AG04450 (cell line): ENCODE measurements around the gene TRIM58. TPM values are rescaled to one million over a fixed set of nuclear protein-coding genes. Genes with fewer than 3 reads are reported as not detected.

ENCODE experiments used
- CTCF ChIA-PET: fragments of 300-600, 350-600 bp; formaldehyde crosslinking; extraction: SDS; loops from one replicate; lab custom pipeline; 2022; ENCODE audit warnings: antibody characterized with exemption, inconsistent platforms; lab: Charles Lee
- POLR2A ChIA-PET: fragments of 350-600 bp; formaldehyde crosslinking; extraction: SDS; loops from one replicate; lab custom pipeline; 2021; ENCODE audit warnings: antibody characterized with exemption, inconsistent platforms; lab: Yijun Ruan, JAX
- DNase-seq: peaks from one replicate; pipeline ENCODE4 v3.0.0-alpha.2; 2011; ENCODE audit warnings: low read depth, low spot score
- H3K27ac ChIP-seq: one replicate; pipeline ENCODE4 v1.5.1; 2012; ENCODE audit warnings: low read depth, low read length, control low read depth
- H3K27me3 ChIP-seq: one replicate; pipeline ENCODE4 v1.6.0; 2012; ENCODE audit warnings: low read length; ENCODE audit not compliant: control insufficient read depth, insufficient read depth
- H3K4me3 ChIP-seq: 2 replicates; pipeline ENCODE4 v1.5.1; 2011; ENCODE audit warnings: mild to moderate bottlenecking, low read depth, low read length, control low read depth
- H3K9me3 ChIP-seq: 2 replicates; pipeline ENCODE4 v1.5.1; 2012; ENCODE audit warnings: low read length; ENCODE audit not compliant: control insufficient read depth, insufficient read depth
- polyA plus RNA-seq: library from polyadenylated mRNA; depleted of rRNA; stranded (reverse); fragments of >200 nt; gene quantifications from 2 replicates; pipeline ENCODE4 v1.2.3, GENCODE V29; 2011
- TF ChIP-seq, protein P1 (sequence below): IDR thresholded peaks from 2 replicates; pipeline ENCODE4 v1.5.1; 2011; ENCODE audit warnings: low read depth, low read length, control low read depth, inconsistent platforms

The TRIM58 gene
- polyA plus RNA-seq, 1 experiment, result 0.09 TPM

DNA sequence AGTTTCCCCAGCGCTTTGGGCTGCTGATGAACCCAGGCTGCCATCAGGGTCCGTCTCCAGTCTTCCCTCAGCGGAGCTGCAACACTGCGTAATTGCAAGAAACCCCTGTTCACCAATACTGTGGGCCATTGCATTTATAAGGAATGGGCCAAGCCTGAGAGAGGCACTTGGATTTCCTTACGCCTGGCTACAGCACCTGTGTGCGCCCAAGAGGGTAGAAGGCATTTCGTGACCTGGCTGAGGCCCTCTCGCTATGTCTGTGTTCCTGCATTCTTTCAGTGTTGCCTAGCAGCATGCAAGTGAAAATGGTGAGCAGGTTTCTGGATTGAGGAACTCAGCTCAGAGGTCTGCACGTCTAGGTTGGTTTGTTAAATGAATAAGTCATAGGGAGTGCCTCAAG lies 26.4 kb downstream of the TRIM58 start:
- CTCF ChIA-PET, result no interaction called here
- Histone ChIP-seq H3K27ac (no peak overlapping the region), H3K27me3 (no peaks in the 10 kb centered on the region), H3K4me3 (no peak overlapping the region), H3K9me3 (peaks cover 59% of the 10 kb centered on the region)
- POLR2A ChIA-PET, result no interaction called here
- TF ChIP-seq, protein P1, sequence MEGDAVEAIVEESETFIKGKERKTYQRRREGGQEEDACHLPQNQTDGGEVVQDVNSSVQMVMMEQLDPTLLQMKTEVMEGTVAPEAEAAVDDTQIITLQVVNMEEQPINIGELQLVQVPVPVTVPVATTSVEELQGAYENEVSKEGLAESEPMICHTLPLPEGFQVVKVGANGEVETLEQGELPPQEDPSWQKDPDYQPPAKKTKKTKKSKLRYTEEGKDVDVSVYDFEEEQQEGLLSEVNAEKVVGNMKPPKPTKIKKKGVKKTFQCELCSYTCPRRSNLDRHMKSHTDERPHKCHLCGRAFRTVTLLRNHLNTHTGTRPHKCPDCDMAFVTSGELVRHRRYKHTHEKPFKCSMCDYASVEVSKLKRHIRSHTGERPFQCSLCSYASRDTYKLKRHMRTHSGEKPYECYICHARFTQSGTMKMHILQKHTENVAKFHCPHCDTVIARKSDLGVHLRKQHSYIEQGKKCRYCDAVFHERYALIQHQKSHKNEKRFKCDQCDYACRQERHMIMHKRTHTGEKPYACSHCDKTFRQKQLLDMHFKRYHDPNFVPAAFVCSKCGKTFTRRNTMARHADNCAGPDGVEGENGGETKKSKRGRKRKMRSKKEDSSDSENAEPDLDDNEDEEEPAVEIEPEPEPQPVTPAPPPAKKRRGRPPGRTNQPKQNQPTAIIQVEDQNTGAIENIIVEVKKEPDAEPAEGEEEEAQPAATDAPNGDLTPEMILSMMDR, result no peak
- no peak for DNase-seq

DNA sequence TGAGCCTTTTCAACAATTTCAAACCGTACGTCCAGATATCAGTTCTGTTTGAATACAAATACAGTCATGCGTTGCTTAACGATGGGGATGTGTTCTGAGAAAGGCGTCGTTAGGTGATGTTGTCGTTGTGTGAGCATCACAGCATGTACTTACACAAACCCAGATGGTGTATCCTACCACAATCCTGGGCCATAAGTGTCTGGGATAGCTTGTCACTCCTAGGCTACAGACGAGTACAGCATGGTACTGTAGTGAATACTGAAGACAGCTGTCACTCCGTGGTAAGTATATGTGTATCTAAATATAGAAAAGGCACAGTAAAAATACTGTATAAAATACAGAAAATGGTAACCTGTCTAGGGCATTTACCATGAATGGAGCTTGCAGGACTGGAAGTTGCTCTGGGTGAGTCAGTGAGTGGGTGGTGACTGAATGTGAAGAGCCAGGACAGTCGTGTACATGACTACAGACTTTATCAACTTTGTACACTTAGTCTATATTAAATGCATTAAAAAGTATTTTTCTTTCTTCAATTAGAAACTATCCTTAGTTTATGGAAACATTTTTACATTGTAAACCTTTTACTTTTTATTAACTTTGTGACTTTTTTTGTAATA lies 27.9 kb downstream of the TRIM58 start:
- no peak for DNase-seq
- Histone ChIP-seq H3K9me3 (peaks cover 45% of the 10 kb centered on the region), H3K27ac (no peak overlapping the region), H3K4me3 (no peak overlapping the region), H3K27me3 (no peaks in the 10 kb centered on the region)
- ChIA-PET POLR2A (no interaction called here), CTCF (no interaction called here)
- TF ChIP-seq, protein P1, result no peak

DNA sequence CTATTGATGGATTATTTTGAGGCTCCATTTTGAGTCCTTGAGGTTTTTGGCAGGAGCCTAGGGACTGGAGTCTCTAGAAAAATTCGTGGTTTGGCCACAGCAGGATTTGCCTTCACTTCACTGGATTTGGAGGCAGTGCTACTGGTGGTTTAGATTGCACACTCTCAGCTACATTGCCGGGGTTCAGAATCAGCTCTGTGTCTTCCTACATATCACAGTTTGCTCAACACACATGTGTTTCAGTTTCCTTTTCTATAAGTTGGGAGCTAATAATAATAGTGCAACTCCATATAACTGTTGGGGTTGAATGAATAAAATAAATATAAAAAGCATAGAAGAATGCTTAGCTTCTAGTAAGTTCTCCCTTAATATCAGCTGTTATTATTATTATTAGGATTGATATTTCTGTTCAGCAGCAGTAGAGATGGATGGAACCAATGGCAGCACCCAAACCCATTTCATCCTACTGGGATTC lies 38.2 kb downstream of the TRIM58 start, which contains the start of gene OR2W3:
TSS of gene OR2W3 (plus strand) at position 425 of the 475 bp plus-strand sequence. CDS start at position 425, 0 bp downstream.
- POLR2A ChIA-PET, result no interaction called here
- TF ChIP-seq, protein P1, result no peak
- CTCF ChIA-PET, result no interaction called here
- no peak within 1 kb of the TSS for H3K4me3 ChIP-seq
- H3K27ac ChIP-seq, result no peak within 1 kb of the TSS
- H3K9me3 ChIP-seq, result peaks cover 24% of the 10 kb centered on the region
- H3K27me3 ChIP-seq, result no peaks in the 10 kb centered on the region
- DNase-seq, result no peak

DNA sequence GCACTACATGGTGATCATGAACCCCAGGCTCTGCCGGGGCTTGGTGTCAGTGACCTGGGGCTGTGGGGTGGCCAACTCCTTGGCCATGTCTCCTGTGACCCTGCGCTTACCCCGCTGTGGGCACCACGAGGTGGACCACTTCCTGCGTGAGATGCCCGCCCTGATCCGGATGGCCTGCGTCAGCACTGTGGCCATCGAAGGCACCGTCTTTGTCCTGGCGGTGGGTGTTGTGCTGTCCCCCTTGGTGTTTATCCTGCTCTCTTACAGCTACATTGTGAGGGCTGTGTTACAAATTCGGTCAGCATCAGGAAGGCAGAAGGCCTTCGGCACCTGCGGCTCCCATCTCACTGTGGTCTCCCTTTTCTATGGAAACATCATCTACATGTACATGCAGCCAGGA lies 39.0 kb downstream of the TRIM58 start:
- DNase-seq, result no peak
- Histone ChIP-seq H3K4me3 (no peak overlapping the region), H3K27ac (no peak overlapping the region), H3K27me3 (no peaks in the 10 kb centered on the region), H3K9me3 (peaks cover 24% of the 10 kb centered on the region)
- CTCF ChIA-PET, result no interaction called here
- TF ChIP-seq, protein P1, result no peak
- POLR2A ChIA-PET, result no interaction called here

DNA sequence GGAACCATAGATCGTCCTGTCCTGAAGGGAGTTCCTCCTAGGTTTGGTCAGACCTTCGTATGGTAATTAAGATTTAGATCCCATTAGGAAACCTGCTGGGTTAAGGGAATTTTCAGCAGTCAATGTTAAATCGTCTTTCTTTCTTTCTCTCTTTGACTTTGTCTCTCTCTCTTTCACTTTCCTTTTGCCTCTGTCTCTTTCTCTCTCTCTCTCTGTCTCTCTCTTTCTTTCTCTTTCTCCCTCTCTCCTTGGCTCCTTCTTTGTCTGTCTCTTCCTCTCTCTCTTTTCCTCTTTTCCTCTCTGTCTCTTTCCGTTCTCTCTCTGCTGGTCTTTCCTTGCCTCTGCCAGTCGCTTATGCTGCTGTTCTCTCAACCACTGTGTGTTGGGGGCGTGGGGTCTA lies 47.1 kb downstream of the TRIM58 start:
- Histone ChIP-seq H3K27me3 (no peaks in the 10 kb centered on the region), H3K9me3 (peaks cover 13% of the 10 kb centered on the region), H3K4me3 (no peak overlapping the region), H3K27ac (no peak overlapping the region)
- POLR2A ChIA-PET, result no interaction called here
- CTCF ChIA-PET, result no interaction called here
- no peak for DNase-seq
- TF ChIP-seq, protein P1, result no peak
